Measurements from ENCODE around the gene IQSEC1. TPM values are rescaled to one million over a fixed set of nuclear protein-coding genes. Genes with fewer than 3 reads are reported as not detected.

Gene IQSEC1
- total RNA-seq, 1 donor from 2014 or later: 29.5 TPM

DNA sequence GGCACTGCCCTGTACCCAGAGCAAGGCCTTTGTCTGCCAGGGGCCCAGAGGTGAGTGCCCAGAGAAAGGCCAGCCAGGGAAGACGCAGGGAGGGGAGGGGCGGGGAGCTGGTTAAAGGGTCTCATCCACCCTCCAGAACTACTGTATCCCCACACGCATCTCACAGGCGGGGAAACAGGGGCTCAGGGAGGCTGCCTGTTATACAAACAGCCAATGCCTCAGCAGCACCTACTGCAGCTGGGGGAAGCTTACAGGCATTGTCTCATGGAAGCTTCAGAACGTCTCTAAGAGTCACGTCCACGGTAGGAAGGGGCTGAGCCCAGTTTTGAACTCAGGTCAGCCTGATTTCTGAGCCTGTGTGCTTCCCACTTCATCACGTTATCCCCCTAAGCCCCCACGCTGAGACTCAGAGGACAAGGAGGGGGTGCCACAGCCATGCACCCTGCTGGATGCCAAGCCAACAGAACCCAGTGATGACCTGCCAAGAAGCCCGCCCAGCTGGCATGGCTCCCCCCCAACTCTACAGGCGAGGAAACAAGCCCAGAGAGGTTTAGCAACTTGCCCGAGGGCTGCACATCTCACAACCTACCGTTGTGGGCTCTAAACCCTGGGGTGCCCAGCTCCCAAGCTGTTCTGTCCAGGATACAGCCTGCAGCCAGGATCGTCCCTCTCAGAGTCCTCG, 54.5 kb downstream of the IQSEC1 start:
- Mint-ChIP-seq H3K4me3 (ENCODE audit: unreplicated experiment) (peak overlapping the region; percentile 70), H3K27me3 (ENCODE audit: low read depth, unreplicated experiment) (peaks cover 2% of the 10 kb centered on the region), H3K4me1 (ENCODE audit: low read depth, unreplicated experiment) (peaks cover 35% of the 10 kb centered on the region), H3K9me3 (ENCODE audit: unreplicated experiment) (no peaks in the 10 kb centered on the region), H3K27ac (ENCODE audit: unreplicated experiment) (no peak overlapping the region), H3K36me3 (ENCODE audit: low read depth, unreplicated experiment) (no peaks in the 10 kb centered on the region)
- no peak overlapping the region for H2AFZ ChIP-seq (ENCODE audit: low read depth, low read length)
- no peak overlapping the region for H3K27ac ChIP-seq (ENCODE audit: low read depth, low read length)
- TF ChIP-seq, protein P1, sequence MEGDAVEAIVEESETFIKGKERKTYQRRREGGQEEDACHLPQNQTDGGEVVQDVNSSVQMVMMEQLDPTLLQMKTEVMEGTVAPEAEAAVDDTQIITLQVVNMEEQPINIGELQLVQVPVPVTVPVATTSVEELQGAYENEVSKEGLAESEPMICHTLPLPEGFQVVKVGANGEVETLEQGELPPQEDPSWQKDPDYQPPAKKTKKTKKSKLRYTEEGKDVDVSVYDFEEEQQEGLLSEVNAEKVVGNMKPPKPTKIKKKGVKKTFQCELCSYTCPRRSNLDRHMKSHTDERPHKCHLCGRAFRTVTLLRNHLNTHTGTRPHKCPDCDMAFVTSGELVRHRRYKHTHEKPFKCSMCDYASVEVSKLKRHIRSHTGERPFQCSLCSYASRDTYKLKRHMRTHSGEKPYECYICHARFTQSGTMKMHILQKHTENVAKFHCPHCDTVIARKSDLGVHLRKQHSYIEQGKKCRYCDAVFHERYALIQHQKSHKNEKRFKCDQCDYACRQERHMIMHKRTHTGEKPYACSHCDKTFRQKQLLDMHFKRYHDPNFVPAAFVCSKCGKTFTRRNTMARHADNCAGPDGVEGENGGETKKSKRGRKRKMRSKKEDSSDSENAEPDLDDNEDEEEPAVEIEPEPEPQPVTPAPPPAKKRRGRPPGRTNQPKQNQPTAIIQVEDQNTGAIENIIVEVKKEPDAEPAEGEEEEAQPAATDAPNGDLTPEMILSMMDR (IDR thresholded peaks at IDR 0.05; ENCODE audit: insufficient read depth, low read depth, low read length): no peak
- TF ChIP-seq EZH2 (IDR thresholded peaks at IDR 0.05; ENCODE audit: insufficient read depth, low read length): no peak
- peak overlapping the region; percentile 76 for H3K4me2 ChIP-seq (ENCODE audit: low read length)
- H3K9me3 ChIP-seq (ENCODE audit: insufficient read depth, low read depth, low read length): no peaks in the 10 kb centered on the region
- FAIRE-seq (no peak), DNase-seq (ENCODE audit: low read depth) (no peak)
- peak overlapping the region; percentile 18 for H3K4me3 ChIP-seq (ENCODE audit: insufficient read depth, low read depth, low read length)
- H4K20me1 ChIP-seq (ENCODE audit: insufficient read depth, low read length): peaks cover 5% of the 10 kb centered on the region
- no peaks in the 10 kb centered on the region for H3K79me2 ChIP-seq (ENCODE audit: insufficient read depth, low read length)
- H3K4me1 ChIP-seq (ENCODE audit: insufficient read depth, low read length): peaks cover 67% of the 10 kb centered on the region
- H3K36me3 ChIP-seq (ENCODE audit: insufficient read depth, low read length): no peaks in the 10 kb centered on the region
- H3K9ac ChIP-seq (ENCODE audit: low read length): peak overlapping the region; percentile 12
- H3K27me3 ChIP-seq (ENCODE audit: insufficient read depth, low read length): no peaks in the 10 kb centered on the region

DNA sequence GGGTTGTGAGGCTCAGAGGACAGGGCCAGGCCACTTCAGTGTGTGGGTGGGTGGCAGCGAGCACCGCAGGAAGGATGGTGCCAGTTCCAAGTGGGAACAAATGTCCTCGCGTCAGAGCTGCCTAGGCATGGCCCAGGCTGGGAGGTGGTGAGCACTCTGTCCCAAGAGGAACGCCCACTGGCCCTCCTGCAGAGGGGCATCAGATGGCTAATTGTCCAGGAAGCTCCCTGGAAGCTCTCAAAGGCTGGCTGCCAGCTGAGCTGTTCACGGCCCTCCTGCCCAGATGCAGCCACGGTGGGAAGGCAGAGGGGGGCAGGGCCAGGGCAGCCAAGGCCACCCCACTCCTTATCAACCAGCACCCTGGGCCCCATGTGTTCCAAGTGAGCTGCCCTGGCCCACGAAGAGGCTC, 55.2 kb downstream of the IQSEC1 start:
- Histone ChIP-seq H3K27ac (ENCODE audit: low read depth, low read length) (no peak overlapping the region), H3K9ac (ENCODE audit: low read length) (no peak overlapping the region), H3K9me3 (ENCODE audit: insufficient read depth, low read depth, low read length) (no peaks in the 10 kb centered on the region), H4K20me1 (ENCODE audit: insufficient read depth, low read length) (peaks cover 11% of the 10 kb centered on the region), H3K4me3 (ENCODE audit: insufficient read depth, low read depth, low read length) (no peak overlapping the region), H3K36me3 (ENCODE audit: insufficient read depth, low read length) (no peaks in the 10 kb centered on the region), H3K4me2 (ENCODE audit: low read length) (peak overlapping the region; percentile 76), H2AFZ (ENCODE audit: low read depth, low read length) (no peak overlapping the region), H3K27me3 (ENCODE audit: insufficient read depth, low read length) (no peaks in the 10 kb centered on the region), H3K4me1 (ENCODE audit: insufficient read depth, low read length) (peaks cover 61% of the 10 kb centered on the region), H3K79me2 (ENCODE audit: insufficient read depth, low read length) (no peaks in the 10 kb centered on the region)
- H3K27ac Mint-ChIP-seq (ENCODE audit: unreplicated experiment): no peak overlapping the region
- TF ChIP-seq, protein P1 (IDR thresholded peaks at IDR 0.05; ENCODE audit: insufficient read depth, low read depth, low read length): no peak
- no peak for TF ChIP-seq EZH2 (IDR thresholded peaks at IDR 0.05; ENCODE audit: insufficient read depth, low read length)
- H3K4me1 Mint-ChIP-seq (ENCODE audit: low read depth, unreplicated experiment): peaks cover 34% of the 10 kb centered on the region
- no peaks in the 10 kb centered on the region for H3K9me3 Mint-ChIP-seq (ENCODE audit: unreplicated experiment)
- no peaks in the 10 kb centered on the region for H3K36me3 Mint-ChIP-seq (ENCODE audit: low read depth, unreplicated experiment)
- H3K4me3 Mint-ChIP-seq (ENCODE audit: unreplicated experiment): peak overlapping the region; percentile 8
- H3K27me3 Mint-ChIP-seq (ENCODE audit: low read depth, unreplicated experiment): peaks cover 2% of the 10 kb centered on the region
- DNase-seq (ENCODE audit: low read depth) (no peak), FAIRE-seq (no peak)

DNA sequence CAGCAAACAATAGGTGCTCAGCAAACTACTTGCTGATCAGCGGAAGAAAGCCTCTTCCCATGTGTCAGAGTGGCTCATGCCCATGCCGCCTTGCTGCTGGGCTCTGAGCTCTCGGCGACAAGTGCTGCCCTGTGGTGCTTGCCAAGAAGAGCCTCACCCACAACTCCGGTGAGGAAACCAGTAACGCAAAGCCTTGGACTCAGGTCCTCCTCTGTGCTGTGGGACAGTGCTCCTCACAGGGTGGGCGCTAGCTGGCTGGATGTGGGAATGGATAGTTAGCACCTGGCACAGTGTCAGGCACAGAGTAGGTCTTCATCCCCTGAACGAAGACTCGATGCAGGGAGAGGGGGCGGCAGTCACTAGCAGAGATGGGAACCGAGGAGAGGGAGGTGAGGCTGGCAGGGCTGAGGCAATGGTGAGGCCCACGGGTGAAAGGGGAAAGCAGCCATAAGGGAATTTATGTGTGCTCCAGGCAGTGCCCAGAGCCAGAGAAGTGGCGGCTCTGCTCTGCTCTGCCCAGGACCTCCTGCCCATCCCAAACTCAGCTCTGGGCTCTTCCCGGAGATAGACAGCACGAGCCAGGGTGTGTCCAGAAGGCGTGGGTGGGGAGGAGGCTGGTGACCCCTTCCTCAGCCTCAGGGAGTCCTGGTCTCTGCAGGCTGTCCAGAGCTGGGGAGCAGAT, 55.7 kb downstream of the IQSEC1 start:
- Mint-ChIP-seq H3K27me3 (ENCODE audit: low read depth, unreplicated experiment) (peaks cover 2% of the 10 kb centered on the region), H3K4me3 (ENCODE audit: unreplicated experiment) (no peak overlapping the region), H3K27ac (ENCODE audit: unreplicated experiment) (no peak overlapping the region), H3K4me1 (ENCODE audit: low read depth, unreplicated experiment) (peaks cover 29% of the 10 kb centered on the region), H3K36me3 (ENCODE audit: low read depth, unreplicated experiment) (no peaks in the 10 kb centered on the region), H3K9me3 (ENCODE audit: unreplicated experiment) (no peaks in the 10 kb centered on the region)
- TF ChIP-seq, protein P1 (IDR thresholded peaks at IDR 0.05; ENCODE audit: insufficient read depth, low read depth, low read length): no peak
- TF ChIP-seq EZH2 (IDR thresholded peaks at IDR 0.05; ENCODE audit: insufficient read depth, low read length): no peak
- no peaks in the 10 kb centered on the region for H3K79me2 ChIP-seq (ENCODE audit: insufficient read depth, low read length)
- no peak overlapping the region for H3K9ac ChIP-seq (ENCODE audit: low read length)
- peaks cover 13% of the 10 kb centered on the region for H4K20me1 ChIP-seq (ENCODE audit: insufficient read depth, low read length)
- peaks cover 57% of the 10 kb centered on the region for H3K4me1 ChIP-seq (ENCODE audit: insufficient read depth, low read length)
- no peak overlapping the region for H2AFZ ChIP-seq (ENCODE audit: low read depth, low read length)
- DNase-seq (ENCODE audit: low read depth) (no peak), FAIRE-seq (no peak)
- no peaks in the 10 kb centered on the region for H3K9me3 ChIP-seq (ENCODE audit: insufficient read depth, low read depth, low read length)
- H3K27ac ChIP-seq (ENCODE audit: low read depth, low read length): no peak overlapping the region
- no peak overlapping the region for H3K4me3 ChIP-seq (ENCODE audit: insufficient read depth, low read depth, low read length)
- H3K4me2 ChIP-seq (ENCODE audit: low read length): peak overlapping the region; percentile 76
- no peaks in the 10 kb centered on the region for H3K27me3 ChIP-seq (ENCODE audit: insufficient read depth, low read length)
- H3K36me3 ChIP-seq (ENCODE audit: insufficient read depth, low read length): no peaks in the 10 kb centered on the region
